HG02763 (cell line): Measurements from ENCODE around the gene BCAP31.
"Not testable (repeated sequence)": the region's sequence is repeated elsewhere in the genome, so short reads cannot be mapped to it uniquely, and the experiment has no call there.

Experiments
- ATAC-seq: cut with Tn5 transposase; IDR thresholded peaks from one replicate; pipeline ENCODE4 v1.9.1; 2021; ENCODE audit warnings: mild to moderate bottlenecking, moderate library complexity; ENCODE audit not compliant: unreplicated experiment

The BCAP31 gene

DNA sequence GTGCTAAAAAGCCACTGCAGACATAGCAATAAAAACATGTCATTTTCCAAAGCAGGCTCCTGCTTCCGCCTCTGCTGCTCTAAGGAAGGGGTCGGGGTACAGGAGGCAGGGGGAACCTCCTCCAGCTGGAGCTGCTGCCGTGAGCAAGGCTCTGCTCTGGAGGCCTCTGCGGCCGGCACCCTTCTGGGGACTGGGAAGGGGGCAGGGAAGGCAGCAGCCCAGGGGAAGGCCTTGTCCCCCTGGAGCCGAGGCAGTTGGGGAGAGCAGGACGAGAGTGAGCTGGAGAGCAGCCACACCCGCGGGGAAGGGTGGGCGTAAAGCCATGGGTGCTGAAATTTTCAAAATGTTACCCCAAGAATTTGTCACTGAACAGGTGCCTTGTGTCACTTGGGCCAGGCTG, 27.6 kb downstream of the BCAP31 start:
- not testable (repeated sequence) for ATAC-seq

DNA sequence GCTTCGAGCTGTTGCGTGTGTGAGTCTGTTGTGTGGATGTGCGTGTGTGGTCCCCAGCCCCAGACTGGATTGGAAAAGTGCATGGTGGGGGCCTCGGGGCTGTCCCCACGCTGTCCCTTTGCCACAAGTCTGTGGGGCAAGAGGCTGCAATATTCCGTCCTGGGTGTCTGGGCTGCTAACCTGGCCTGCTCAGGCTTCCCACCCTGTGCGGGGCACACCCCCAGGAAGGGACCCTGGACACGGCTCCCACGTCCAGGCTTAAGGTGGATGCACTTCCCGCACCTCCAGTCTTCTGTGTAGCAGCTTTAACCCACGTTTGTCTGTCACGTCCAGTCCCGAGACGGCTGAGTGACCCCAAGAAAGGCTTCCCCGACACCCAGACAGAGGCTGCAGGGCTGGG, 28.1 kb downstream of the BCAP31 start:
- ATAC-seq: no peak

DNA sequence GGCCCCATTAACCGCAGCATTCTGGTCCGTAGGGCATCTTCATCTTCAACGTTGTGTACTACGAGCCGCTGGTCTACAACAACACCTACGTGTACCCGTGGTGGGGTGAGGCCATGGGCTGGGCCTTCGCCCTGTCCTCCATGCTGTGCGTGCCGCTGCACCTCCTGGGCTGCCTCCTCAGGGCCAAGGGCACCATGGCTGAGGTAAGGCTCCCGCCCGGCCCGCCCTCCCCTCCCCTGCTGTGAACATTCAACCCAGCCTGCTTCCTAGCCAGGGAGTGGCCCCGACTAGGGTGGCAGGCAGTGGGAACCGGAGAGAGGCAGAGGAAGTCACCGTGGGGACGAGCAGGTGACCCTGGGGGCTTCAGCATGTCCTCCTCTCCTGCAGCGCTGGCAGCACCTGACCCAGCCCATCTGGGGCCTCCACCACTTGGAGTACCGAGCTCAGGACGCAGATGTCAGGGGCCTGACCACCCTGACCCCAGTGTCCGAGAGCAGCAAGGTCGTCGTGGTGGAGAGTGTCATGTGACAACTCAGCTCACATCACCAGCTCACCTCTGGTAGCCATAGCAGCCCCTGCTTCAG, 29.4 kb downstream of the BCAP31 start:
- ATAC-seq: no peak

DNA sequence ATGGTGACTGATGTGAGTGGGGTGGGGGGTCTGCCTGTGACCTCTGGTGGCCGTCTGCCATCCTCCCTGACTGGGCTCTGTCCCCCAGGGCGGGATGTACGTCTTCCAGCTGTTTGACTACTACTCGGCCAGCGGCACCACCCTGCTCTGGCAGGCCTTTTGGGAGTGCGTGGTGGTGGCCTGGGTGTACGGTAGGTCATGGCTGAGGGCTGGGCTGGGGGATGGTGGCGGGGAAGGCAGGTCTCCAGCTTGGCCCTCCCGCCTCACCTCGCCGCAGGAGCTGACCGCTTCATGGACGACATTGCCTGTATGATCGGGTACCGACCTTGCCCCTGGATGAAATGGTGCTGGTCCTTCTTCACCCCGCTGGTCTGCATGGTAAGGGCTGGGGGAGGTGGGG, 29.9 kb downstream of the BCAP31 start:
- not testable (repeated sequence) for ATAC-seq

DNA sequence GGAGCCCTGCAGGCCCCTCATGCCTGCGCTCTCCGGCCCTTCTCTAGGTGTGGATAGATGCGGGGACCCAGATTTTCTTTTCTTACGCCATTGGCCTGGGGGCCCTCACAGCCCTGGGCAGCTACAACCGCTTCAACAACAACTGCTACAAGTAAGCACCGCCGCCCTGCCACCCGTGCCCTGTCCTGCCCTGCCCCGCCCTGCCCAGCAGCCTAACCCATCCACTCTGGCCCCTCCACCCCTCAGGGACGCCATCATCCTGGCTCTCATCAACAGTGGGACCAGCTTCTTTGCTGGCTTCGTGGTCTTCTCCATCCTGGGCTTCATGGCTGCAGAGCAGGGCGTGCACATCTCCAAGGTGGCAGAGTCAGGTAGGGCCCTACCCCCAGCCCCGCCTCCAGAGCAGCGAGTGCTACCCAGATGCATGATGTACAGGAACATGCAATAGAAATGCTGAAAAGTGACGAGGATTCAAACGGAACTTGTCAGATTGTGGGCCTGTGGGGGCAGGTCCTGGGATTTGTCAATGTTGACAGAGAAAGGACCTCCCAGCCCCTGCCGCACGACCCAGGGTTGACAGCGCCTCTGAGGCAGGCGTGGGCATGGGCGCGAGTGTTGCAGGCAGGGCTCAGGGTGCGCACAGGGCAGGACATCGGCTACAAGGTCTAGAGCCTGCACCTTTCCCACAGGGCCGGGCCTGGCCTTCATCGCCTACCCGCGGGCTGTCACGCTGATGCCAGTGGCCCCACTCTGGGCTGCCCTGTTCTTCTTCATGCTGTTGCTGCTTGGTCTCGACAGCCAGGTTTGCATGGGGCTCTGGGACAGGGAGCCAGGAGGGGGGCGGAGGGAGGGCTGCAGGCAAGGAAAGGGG, 30.7 kb downstream of the BCAP31 start:
- no peak for ATAC-seq

DNA sequence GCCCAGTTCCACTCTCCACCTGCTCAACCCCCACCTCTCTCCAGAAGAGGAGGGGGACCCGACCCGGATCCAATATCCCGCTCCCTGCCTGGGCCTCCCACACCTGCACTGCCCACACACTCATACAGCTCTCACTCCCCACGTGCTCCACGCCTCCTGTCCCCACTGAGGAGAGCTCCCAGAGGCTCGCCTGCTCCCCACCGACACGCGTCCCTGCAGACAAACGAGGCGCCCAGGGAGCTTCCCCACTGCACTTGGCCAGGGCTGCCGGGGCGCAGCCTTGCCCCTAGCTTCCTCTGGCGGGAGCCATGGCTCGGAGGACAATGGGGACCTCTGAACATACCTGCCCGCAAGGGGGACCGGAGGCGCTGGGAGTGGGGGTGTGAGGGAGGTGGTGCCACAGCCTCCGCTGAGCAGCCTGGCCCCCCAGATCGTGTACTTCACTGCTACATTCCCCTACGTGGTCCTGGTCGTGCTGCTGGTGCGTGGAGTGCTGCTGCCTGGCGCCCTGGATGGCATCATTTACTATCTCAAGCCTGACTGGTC, 31.5 kb downstream of the BCAP31 start:
- ATAC-seq: no peak

DNA sequence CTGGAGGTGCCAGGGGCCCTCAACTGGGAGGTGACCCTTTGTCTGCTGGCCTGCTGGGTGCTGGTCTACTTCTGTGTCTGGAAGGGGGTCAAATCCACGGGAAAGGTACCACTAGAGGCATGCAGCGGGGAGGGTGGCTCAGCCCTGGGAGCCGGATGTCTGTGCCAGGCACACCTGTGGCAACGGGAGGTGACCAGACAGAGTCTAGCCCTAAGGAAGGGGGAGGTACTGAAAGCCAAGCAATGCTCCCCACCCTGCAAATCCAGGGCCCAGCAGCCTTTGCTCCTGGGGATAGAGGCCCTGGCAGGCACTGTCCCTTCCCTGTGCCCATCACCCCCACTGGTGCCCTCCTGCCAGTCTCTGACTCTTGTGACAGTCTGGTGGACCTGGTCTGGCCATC, 32.2 kb downstream of the BCAP31 start:
- ATAC-seq: no peak

DNA sequence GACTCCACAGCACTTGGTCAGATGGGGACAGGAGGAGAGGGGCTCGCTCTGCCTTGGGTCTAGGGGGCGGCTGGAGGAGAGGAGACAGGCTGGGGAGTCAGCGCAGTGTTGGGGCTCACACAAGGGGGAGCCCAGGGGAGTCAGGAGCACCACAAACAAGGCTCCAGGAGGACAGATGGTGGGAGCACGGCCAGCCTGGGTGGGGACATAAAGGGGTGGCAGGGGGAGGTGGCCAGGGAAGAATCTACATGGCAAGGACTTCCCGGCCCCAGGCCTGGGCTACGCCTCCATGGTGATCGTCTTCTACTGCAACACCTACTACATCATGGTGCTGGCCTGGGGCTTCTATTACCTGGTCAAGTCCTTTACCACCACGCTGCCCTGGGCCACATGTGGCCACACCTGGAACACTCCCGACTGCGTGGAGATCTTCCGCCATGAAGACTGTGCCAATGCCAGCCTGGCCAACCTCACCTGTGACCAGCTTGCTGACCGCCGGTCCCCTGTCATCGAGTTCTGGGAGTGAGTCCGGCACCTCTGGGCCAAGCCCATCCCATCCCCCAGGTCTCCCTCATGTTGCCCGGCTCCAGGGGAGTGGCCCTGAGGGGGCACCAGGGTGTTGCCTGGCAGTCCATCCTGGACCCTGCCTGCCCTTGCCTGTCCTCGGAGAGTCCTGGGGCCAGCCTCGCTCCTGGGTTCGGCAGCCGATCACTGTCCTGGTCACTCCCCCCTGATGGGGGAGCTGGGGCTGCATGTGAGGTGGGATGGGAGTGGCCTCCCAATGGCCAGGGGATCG, 33.0 kb downstream of the BCAP31 start:
- not testable (repeated sequence) for ATAC-seq

DNA sequence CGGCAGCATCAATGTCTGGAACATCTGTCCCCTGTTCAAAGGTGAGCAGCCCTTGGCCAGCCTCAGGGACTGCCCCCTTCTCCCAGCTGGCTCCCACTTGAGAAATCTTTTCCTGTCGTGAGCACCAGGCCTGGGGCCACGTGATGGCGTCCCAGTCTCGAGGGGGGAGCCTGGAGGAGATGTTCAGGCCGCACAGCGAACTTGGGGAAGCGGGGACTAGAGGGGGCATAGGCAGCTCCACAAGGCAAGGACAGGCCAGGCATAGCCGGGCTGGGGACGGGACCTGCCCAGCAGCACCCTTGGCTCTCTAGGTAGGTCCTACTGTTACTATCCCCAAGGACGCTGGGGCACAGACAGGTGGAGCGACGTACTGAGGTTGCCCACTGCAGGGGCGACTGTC, 33.7 kb downstream of the BCAP31 start:
- ATAC-seq: no peak

DNA sequence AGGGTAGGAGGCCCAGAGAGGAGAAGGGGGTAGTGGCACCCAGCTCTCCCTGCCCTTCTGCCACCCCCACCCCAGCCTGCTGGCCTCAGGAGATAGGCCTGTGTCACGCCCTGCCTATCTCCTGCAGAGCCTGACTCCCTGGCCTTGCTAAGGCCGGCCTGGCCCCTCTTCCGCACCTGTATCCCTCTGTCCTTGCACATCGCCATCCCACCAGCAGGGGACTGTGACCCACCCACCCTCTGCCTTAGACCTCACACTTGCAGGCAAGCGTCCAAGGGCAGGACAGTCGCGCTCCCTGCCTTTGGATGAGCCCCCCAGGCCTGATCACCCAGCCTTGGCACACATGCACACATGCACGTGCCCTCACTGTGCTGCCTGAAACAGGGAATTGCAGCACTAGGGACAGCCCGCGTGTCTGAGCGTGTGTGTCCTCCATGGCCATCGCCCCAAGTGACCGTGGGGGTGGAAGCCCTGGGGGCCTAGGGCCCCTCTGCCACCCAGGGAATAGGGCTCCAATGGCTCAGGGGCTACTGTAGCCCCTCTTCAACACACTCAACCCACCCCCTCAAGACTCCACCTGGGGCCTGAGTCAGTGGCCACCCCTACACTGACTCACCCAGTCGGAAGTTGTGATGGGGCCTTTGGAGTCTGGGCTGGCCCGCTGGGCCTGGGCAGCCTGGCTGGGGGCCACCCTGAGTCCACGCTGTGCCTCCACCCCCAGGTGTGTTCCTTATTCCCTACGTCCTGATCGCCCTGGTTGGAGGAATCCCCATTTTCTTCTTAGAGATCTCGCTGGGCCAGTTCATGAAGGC, 34.3 kb downstream of the BCAP31 start:
- ATAC-seq: no peak

DNA sequence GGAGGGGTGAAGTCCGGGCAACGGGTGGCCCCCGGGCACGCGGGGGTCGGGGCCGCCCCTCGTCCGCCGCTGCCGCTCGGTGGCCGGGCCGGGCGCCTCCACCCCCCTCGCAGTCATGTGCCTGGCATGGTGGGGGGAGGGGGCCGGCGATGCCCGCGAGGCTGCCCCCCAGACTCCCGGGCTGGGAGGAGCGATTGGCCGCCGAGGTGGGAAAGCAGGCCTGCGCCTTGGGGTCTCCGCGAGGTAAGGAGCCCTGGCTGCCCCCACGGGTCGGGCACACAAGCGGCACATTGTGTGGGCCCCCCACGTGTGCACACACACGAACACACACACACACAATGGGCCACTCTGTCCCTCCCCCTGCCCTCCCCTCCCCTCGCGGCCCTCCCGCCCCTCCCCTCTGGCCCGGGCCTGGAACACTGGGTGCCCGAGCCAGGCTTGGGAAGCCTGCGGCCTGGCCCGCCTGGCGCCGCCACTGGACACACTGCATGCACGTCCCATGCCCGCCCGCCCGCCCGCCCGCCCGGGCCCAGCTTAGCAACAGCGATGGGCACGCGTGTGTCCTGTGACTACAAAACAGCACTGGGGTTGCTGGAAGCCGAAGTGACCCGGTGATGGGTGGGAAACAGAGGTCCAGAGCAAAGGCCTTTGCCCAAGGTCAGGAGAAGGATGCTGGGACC, 35.1 kb downstream of the BCAP31 start:
- ATAC-seq: no peak

DNA sequence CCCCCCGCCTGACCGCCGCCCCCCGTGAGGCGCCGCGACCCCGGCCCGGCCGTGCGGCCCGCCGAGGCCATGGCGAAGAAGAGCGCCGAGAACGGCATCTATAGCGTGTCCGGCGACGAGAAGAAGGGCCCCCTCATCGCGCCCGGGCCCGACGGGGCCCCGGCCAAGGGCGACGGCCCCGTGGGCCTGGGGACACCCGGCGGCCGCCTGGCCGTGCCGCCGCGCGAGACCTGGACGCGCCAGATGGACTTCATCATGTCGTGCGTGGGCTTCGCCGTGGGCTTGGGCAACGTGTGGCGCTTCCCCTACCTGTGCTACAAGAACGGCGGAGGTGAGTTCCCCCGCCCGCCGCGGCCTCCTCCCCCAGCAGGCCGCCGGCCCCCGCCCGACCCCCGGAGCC, 35.7 kb downstream of the BCAP31 start:
- ATAC-seq: no peak

DNA sequence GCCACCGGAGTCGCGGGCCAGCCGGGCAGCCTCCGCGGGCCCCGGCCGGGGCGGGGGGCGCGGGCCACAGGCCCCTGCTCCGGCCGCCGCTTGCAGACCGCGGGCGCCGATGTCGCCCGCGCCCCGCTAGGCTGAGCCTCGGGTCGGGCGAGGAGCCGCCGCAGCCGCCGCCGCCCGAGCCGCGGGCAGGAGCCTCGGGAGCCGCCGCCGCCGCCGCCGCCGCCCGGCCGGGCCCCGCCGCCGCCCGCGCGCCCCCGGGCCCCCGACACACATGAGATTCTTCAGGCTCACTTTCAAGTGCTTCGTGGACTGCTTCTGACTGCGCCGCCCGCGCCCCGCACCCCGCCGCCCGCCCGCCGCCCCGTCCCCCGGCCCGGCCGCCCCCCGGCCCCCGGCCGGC, 36.1 kb downstream of the BCAP31 start:
- ATAC-seq: no peak

DNA sequence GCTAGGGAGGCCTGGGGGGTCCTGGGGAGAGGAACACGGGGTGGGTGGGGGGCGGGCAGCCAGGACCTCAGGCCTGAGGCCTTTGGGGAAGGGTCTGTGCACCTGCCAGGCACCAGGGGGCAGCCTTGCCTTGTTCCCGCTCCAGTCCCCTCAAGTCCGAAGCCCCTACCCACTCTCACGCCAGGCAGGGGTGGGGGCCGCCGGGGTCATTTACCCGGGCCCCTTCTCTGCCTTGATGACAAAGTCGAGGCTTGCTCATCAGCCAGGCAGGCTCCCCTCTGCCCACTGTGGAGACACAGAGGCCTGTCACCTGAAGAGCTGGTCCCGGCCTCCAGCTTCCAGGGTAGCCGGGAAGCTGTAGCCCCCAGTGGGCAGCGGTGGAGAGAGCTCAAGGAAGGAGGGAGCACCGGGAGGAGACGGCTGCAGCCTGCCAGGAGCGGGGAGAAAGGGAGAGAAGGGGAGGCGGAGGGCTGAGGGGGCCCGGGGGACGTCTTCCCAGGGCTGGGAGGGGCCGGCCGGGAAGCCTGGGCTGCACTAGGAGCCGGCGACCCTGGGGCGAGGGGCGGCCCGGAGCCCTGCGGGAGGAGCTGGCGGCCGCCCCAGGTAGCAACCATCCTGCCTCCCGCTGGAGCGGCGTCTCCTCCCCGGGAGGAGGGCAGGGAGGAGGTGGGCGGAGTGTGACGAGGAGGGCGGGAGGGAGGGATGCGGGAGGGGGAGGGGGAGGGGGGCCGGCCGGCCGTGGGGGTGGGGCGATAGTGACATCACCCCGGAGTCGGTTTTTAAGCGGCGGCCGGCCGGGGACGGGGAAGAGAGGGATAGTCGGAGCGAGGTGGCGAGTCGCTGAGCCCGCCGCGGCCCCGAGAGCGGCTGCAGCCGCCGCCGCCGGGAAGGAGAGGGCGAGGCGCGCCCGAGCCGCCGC, 36.8 kb downstream of the BCAP31 start, which contains the start of gene SLC6A8:
SLC6A8 (plus strand) TSS at position 806 of the 919 bp plus-strand sequence. CDS start 649 bp downstream, outside the sequence.
- ATAC-seq: no peak

DNA sequence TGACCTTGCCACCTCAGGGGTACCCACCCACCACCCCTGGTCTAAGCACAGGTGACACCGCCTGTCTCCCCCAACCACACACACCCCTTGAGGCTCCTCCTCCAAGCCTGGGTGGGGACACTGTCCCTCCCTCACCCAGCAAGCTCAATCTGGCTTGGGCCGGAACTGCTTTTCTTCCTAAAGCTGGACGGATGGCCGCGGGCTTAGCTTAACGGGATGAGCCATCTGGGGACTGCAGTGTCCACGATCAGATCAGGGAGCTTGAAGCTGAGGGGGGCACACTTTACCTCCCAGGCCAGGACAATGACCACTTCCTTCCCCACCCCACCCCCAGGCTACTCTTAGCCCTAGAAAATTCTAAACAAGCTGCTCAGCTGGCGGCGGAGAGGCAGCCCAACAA, 37.5 kb downstream of the BCAP31 start:
- ATAC-seq: no peak

DNA sequence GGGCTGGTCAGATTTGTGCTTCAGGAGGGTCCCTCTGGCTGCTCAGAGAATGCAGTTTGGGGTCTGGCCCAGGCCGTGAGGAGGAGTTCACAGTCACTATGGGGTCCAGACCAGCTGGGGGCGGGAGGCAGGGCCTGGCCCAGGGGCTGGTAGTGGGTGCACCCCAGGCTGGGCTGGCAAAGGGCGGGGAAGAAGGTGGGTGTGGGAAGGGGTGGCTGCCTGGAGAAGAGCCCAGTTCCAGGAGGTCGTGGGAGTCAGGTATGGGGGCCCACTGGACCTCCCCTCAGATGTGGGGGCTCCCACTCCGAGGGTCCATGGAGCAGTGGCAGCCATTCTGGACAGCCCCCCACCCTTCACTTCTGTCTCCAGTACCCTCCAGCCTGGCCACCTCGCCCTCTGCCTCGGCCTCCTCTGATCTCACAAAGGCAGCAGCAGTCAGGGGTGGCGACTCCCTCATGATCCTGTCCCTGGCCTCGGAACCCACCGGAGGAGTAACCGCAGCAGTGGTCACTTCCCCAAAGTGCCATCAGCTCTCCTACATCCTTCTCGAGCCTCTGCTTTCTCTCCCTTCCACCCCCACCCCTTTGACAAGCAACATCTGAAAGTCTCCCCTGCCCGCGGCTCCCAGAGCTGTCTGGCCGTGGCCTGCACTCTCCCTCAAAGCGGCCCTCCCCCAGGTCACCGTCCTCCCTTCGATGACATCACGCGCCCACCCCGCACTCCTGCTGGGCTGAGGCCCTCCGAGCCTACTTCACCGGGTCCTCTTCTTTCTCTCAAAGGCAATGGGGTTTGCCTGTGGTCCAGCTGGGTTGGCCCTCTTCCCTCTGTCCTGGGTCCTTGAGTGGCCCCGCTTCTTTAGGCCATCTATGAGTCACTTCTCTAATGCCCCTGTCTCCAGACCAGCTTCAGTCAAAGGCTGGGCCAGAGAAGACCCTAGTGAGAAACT, 38.2 kb downstream of the BCAP31 start:
- no peak for ATAC-seq

DNA sequence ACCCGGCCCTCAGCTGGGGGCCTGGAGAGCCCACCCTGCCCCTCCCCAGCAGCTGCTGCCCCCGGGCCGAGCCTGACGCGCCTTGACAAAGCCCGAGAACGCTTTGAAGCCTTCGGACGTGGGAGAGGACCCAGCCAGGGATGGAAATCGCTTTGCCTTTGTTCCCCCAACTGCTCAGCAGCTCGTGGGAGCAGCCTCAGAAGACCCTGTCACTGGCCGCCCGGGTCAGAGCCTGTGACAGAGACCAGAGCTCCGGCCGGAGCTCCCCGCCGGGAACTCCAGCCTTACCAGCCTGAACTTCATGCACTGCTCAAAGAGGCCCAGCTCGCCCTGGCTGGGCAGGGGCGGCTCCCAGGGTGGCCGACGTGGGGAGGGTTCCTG, 39.0 kb downstream of the BCAP31 start:
- no peak for ATAC-seq
